Liver (tissue), 3 donors: ENCODE results near the gene POU3F2.

Experiments used
- NR2F2 ChIP-seq: IDR thresholded peaks from 2 replicates; pipeline ENCODE4 v1.6.1; 2016; ENCODE audit warnings: antibody characterized with exemption
- SP1 ChIP-seq: IDR thresholded peaks from 2 replicates; pipeline ENCODE4 v1.6.1; 2018; ENCODE audit warnings: antibody characterized with exemption, mild to moderate bottlenecking
- TF ChIP-seq, protein P1 (sequence below): fragments of 150-350 bp; IDR thresholded peaks from 2 replicates; pipeline ENCODE4 v1.5.1; 2017; ENCODE audit warnings: improper control_type of control experiment, low read depth, low read length; ENCODE audit not compliant: missing input control
- donor health status: healthy.
- donor health status: healthy.

GRCh38 chr6:98871057-98871456 lies 36.7 kb downstream of the POU3F2 start:
- TF ChIP-seq SP1 (no peak), NR2F2 (no peak)
- TF ChIP-seq, protein P1, sequence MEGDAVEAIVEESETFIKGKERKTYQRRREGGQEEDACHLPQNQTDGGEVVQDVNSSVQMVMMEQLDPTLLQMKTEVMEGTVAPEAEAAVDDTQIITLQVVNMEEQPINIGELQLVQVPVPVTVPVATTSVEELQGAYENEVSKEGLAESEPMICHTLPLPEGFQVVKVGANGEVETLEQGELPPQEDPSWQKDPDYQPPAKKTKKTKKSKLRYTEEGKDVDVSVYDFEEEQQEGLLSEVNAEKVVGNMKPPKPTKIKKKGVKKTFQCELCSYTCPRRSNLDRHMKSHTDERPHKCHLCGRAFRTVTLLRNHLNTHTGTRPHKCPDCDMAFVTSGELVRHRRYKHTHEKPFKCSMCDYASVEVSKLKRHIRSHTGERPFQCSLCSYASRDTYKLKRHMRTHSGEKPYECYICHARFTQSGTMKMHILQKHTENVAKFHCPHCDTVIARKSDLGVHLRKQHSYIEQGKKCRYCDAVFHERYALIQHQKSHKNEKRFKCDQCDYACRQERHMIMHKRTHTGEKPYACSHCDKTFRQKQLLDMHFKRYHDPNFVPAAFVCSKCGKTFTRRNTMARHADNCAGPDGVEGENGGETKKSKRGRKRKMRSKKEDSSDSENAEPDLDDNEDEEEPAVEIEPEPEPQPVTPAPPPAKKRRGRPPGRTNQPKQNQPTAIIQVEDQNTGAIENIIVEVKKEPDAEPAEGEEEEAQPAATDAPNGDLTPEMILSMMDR = no peak
